PC-9 (cell line): ENCODE data around the gene FLNC.

Experiments
- EZH2 ChIP-seq: fragments of 200-600 bp; sonication (generic); IDR thresholded peaks from 2 replicates; pipeline ENCODE4 v1.8.0; 2017; ENCODE audit warnings: antibody characterized with exemption, low read depth
- TF ChIP-seq, protein P1 (sequence below): fragments of 200-600 bp; sonication (generic); conservative IDR thresholded peaks from 2 replicates; pipeline ENCODE4 v1.6.1; 2017; ENCODE audit warnings: mixed run types, antibody characterized with exemption, mild to moderate bottlenecking, moderate library complexity

DNA sequence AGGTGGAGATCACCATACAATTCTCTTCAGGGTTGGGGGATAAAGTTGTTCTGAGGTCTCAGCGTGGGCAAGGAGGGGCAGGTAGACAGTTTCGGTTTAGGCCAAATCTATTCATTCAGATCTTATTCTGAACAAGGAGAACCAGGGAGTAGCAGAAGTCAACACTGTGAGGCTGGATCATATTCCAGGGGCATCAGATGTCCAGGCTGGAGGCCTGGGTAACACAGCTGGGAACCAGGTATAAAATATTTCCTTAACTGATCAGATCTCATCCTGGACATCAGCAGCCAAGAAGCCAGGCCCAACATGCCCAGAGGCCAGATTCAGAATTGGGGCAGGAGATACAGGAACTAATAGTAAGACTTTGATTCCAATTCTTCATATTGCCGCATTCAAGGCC is 19.2 kb upstream of the FLNC start:
- TF ChIP-seq, protein P1, sequence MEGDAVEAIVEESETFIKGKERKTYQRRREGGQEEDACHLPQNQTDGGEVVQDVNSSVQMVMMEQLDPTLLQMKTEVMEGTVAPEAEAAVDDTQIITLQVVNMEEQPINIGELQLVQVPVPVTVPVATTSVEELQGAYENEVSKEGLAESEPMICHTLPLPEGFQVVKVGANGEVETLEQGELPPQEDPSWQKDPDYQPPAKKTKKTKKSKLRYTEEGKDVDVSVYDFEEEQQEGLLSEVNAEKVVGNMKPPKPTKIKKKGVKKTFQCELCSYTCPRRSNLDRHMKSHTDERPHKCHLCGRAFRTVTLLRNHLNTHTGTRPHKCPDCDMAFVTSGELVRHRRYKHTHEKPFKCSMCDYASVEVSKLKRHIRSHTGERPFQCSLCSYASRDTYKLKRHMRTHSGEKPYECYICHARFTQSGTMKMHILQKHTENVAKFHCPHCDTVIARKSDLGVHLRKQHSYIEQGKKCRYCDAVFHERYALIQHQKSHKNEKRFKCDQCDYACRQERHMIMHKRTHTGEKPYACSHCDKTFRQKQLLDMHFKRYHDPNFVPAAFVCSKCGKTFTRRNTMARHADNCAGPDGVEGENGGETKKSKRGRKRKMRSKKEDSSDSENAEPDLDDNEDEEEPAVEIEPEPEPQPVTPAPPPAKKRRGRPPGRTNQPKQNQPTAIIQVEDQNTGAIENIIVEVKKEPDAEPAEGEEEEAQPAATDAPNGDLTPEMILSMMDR: no peak
- no peak for TF ChIP-seq EZH2
